Left renal cortex interstitium (tissue), 4 donors: Measurements from ENCODE around the gene RAB38. TPM values are rescaled to one million over a fixed set of nuclear protein-coding genes. Genes with fewer than 3 reads are reported as not detected.

Source experiments
- DNase-seq, 4 donors: peaks; one replicate each; pipeline ENCODE4 v3.0.0-alpha.2; 2013; ENCODE audit warnings: low read depth in 4 of 4, low spot score in 2 of 4, missing footprints in 1 of 4
- polyA plus RNA-seq, 4 donors: library from polyadenylated mRNA; unstranded; fragments of 120-200 nt; gene quantifications; one replicate each; pipeline ENCODE4 v1.2.1, GENCODE V29; 2013; ENCODE audit not compliant: insufficient read length in 4 of 4

Gene RAB38
- polyA plus RNA-seq, 4 donors = 18.5 to 25.3 (median 22.0) TPM

DNA sequence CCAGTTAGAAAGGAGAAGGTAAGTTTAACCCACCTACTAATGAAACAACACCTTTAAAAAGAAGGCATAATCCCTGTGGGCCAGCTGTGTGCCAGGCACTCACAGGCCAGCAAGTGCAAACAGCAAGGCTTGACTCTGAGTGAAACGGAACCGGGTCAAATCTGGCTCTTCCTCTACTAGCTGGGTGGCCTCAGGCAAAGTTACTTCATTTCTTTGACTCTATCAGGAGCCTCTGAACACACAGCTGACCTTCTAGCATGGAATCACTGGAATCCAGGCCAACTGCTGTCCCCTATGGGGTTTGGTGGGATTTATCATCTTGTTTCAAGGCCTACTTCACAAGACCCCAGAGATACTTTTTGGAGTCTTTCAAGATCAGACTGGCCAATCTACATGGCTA is 3.3 kb downstream of the RAB38 start:
- no peak for DNase-seq

DNA sequence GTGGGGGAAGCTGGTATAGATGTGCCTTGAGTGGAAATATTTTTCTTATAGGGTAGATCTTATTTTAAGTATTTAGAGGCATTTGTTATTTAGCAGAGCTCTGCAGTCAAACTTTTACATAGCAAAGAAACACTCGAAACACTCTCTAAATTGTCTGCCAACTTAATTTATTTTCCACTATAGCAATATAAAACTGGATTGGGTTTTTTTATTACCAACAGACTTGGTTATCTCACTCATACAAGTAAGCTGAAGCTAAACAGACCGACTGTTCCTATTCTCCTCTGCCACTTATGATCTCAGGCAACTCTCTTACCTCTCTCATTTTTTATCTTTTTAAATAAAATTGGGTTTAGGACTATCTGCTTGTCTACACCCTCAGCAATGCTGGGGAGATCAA is 4.6 kb downstream of the RAB38 start:
- no peak for DNase-seq

DNA sequence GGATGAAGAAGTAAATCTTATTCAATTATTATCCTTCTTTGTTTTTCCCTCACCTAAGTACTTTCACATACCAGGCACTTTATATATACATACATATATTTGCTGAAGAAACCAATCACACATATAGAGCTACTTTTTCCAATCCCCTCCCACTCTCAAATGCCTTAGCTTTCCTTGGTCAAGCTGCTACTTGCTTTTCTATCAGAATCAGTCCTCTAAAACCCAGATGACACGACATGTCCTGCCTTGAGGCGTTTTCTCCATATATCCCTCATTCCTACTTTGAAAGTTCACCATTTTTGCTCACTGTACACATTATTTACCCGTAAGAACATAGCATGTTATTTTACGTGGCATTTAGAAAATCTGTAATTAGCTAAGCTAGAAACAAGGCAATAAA is 5.4 kb downstream of the RAB38 start:
- DNase-seq = no peak

DNA sequence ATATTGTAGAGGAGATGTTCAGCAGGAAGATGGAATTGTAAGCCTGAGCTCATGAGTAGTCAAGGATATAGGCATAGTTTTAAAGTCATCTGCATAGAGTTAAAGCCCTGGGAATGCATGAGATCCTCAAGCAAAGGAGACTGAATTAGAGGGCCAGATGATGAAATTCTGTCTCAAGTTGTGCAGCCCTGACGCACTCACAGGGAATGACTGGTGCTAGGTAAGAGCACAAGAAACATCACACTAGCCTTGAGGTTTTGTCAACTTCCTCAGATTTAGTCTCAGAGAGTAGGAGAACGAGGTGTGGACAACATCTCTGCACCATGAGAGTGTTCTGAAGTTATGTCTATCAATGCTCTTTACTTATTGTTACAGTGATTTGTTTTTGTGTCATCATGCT is 5.8 kb downstream of the RAB38 start:
- DNase-seq = no peak

DNA sequence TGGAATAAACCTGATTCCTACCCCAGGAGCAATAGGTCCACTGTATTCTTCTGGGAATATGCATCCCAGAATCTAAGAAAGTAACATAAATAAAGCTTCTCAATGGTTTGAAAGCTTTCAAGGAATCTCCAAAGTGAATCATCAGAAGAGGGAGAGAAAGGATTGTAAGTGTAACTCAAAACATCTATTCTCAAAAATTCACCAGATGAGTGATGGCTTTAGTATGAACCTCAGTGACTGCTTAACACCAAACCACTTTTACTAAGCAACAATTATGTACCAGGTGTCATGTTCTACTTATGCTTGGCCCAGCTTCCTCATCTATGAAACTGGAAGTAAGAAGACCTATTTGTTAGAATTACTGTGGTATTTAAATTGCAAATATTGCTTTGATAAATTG is 7.4 kb downstream of the RAB38 start:
- no peak for DNase-seq

DNA sequence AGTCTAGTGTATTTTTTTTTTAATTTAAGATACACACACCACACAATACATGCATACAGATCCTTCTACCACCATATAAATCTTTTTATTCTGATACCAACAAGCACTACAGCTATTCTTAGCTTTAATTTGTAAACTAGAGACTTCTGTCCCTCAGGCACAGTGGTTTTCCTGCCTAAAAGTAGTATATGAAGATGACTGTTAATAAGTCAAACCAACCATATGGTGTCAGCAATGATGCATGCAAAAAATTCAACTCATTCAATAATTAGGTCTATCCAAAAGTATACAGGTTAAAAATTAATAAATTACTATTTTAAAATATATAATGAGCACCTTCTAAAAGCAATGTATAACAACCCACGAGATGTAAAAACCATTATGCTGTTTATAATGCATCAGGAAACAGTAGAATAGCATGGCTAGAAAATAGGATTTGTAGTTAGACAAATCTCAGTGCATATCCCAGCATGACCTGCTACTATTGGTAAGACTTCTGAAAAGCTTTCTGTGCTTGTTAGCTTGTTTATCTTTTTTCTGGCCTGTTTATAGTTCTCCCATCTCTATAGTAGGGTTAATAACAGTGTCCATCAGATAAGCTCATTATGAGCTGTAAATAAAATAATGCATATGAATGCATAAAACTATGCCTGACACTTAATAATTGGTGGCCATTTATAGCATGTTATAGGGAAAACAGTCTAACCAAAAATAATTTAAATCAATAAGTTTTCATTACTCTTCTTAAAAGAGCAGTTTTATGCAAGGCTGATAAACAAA is 10.2 kb downstream of the RAB38 start:
- DNase-seq = no peak

DNA sequence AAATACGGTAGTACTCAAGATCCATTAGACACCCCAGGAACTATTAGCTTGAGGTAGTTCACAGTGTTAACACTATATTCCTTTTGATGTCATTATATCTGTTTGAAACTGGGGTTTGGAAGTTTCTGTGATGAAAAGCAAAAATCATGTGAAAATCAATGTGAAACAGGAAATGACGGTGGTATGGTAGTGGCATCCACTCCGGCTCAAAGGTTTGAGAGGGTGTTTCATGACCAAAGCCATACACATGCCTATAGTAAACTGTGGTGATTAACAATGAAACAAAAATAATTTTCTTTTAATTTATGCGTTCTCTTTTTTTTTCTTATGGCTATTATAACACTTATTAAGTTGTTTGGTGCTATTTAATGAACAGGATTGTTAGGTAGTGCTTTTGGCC is 10.9 kb downstream of the RAB38 start:
- no peak for DNase-seq

DNA sequence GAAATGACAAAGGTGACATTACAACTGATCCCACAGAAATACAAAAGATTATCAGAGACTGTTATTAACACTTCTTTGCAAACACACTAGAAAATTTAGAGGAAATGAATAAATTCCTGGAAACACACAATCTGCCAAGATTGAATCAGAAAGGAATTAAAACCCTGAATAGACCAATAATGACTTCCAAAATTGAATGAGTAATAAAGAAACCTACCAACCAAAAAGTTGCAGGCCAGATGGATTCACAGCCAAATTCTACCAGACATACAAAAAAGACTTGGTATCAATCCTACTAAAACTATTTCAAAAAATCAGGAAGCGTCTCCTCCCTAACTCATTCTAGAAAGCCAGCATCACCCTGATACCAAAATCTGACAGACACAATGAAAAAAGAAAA is 17.2 kb downstream of the RAB38 start:
- no peak for DNase-seq

DNA sequence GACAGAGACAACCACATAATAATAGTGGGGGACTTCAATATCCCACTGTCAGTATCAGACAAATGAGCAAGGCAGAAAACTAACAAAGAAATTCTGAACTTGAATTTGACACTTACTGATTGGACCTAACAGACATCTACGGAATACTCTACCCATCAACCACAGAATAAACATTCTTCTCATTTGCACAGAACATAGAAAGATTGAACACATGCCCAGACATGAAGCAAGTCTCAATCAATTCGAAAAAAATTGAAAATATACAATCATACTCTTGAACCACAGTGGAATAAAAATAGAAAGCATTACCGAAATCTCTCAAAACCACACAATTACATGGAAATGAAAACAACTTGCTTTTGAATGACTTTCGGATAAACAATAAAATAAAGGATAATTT is 17.9 kb downstream of the RAB38 start:
- DNase-seq = no peak

DNA sequence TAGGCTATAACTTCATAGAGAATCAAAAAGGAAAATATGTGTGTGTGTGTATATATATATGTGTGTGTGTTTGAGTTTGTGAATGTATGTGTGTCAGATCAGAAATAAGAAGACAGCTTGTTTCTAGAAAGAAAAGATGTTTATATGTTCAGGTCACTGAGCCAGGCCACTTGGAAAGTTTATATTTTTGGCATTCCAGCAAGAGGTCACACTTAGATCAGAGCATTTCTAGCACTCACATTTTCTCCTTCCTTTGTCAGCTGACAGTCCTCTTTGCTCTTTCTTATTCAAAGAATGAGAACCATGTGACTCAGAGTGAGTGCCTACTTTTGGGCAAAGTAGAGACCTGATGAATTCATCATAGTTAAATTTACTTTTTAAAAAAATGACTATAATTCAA is 22.9 kb downstream of the RAB38 start:
- no peak for DNase-seq

DNA sequence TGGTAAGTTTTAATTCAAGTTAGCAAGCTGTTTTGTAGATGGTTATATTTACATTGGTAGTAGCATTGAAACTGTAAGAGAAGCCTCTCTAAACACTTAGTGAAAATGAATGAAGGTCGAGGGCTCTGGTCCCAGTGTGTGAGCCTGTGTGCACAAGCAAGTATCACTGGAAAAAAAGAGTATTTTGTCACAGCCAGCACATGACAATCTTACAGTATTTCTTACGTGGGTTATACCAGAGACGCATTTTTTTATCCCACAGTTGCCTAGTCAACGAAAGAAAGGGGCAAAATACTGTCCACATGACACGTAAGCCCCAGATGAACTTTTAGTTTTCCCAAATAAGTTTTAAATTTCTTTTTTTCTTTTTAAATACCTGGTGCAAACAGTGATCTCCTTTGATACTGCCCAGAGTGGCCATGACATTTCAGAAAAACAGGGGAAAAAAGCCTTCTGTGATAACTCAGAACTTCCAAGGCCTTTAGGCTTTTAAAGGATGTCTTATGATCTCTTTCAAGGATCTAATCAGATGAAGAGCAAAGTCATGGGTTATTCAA is 23.5 kb downstream of the RAB38 start:
- DNase-seq = no peak

DNA sequence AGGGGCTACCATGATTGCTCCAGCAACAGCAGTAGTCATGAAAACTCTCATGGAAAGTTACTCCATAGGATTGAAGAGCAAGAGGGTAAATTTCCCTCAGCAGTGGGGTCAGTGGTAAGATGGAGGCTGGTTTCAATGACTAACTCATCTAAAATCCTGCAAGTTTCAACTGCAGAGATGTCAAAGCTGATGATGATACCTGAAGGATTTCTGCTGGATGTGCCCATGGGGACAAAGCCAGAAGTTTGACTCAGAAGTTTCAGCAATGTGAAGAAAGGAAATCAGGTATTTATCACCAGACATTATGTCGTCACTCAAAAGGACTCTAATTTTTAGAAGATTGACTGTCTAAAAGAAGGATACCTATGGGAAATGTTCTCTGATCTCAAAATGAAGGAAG is 29.1 kb downstream of the RAB38 start:
- DNase-seq = no peak

DNA sequence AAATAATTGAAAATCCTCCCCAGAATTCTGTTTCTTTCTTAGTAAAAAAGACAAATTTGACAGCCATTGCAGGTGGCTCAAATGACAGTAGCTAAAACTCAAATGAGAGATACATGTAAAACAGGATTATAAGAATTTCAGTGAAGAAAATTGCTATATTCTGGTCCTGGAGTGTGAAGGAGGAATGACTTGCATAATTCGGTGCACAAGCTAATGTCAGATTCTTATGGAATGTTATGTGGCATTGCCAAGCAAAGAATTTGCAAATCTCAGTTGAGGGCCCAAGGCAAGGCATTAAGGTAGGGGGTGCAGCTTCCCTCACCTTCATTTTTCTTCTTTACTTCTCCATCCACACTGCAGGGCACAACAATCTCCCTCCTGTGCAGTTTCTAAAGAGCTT is 35.4 kb downstream of the RAB38 start:
- no peak for DNase-seq

DNA sequence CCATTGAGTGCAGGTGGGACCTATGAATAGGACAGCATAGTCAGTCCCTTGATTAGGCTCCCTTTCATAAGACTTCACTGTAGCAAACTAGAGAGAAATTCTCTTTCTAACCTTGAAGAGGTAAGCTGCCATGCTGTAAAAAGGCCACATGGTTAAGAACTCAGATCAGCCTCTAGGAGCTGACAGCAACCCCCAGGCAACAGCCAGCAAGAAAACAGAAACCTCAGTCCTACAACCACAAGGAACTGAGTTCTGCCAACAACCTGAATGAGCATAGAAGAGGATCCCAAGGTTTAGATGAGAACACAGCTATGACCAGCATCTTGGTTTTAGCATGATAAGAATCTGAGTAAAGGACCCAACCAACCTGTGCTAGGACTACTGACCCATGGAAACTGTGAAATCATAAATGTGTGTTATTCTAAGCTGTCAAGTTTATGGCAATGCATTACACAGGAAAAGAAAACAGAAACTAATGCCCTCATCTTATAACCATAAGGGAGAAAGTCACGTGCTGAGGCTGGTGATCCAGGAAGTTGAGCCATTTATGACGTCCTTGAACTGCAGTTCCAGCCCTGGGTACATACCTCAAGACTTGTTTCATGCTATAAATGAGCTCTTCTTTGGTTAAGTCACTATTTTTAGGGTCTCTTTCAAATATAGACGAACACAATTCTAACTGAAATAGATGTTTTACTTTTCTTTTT is 43.3 kb downstream of the RAB38 start:
- no peak for DNase-seq

DNA sequence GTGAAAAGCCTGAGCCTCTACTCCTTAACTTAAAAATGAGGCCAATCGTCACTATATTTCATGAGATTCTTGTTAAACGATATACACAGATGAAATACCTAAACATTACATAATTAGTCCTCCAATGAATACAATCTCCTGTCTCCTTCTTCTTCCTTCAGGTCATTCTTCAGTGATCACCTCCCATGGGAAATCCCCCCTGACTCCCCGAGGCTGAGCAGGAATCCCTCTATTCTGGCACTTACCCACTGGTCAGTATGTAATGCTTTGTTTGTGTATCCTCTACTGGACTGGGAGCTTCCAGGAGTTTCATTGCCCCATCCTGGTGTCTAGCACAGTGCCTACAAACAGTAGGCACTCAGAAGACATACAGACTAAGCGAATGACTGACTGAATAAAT is 52.3 kb downstream of the RAB38 start:
- no peak for DNase-seq

DNA sequence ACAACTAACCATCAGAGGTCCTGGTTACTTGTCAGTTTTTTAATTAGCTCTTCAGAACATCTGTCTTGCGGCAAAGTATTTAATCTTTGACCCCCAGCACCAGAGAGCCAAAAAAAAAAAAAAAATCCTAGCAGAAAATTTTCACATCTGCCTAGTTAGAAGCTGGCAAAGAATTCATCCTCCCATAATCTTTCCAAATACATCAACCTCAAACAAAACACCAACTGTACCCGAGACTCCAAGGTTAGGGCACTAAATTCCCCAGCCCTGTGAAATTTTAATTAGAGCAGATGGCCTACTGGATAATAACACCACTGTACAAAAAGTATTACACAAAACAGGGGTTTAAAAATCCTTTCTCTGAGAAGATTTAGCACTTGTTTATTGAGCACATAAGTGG is 55.7 kb downstream of the RAB38 start:
- DNase-seq = no peak

DNA sequence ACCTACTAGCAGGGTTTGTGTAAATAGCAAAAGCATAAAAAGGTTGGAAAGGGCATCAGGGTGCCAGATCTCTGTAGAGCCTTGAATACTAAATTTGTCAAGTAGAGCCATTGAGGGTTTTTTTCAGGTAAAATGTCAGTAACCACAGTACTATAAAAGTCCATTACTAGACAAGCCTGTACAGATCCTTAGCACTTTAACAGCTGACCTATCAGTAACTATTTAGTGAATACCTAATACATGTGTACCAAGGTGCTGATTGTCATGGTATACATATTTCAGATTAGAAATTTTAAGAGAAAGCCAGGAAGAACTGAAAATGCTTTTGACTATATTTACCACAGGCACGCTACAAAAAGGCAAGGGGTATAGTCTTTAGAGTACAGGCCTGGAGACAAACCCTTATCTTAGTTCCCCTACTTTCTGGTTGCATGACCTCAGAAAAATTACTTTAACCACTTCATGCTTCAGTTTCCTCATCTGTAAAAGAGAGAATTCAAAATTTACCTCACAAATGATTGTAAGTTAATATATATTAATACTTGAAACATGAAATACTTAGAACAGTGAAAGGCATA is 57.9 kb downstream of the RAB38 start:
- no peak for DNase-seq

DNA sequence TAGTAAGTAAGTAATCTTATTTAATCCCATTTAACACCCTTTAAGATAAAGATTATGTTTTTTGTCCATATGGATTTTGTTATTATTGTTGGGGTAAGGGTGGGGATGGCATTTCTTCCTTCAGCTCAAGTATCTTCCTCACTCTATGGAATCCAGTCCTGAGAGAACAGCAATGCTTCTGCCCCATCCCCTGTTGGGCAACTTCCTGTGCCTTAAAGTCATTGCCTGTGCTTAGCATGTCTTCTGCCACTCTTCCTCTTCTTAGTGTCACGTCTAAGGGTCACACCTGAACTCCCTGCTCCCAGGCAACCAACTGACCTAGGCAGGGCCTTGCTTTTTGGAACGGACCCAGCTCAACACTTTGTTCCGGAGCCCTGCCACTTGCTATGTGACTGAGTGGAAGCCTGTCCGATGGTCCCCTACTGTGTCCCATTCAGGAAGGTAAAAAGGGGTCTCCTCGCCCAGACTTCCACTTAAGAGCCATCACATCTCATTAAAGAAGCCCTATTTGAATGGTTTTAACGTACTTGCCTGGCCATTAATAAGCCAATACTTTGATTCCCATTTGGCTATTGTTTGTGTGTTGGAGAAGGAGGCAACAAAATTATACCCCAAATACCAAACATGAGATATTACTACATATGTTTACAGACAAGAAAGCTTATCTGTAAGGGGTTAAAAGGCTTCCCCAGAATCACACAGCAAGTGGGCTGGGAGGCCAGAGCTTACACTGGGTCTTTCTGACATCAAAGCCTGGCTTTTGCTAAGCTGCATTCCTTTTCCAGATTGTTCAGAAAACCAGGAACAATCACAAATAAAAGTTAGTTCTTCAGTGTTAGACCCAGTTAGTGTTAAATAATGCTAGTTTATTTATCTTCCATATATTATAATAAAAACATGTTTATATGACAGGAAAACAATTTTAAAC is 59.2 kb downstream of the RAB38 start:
- DNase-seq = no peak

DNA sequence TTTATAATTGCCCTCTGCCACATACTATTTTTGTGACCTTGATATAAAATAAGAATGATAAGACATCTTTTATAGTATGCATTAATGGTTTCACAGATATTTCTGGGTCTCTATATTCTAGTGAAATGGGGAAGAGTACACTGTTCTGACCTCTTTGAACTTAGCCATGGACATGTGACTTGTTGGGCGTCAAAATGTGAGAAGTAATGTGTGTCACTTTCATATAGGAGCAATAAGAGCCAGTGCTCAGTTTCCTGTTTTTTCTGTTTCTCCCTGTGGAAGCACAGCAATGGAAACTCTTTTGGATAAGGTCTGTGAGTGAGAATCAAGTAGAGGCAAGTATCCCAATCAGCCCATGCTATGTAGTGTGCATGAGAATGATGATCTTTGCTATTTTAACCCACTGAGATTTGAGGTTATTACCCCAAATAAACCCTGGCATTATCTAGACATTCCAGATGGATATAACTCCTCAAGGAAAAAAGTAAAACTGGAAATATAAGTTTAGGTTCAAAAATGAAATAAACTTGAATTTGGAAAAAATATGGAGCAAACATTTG is 60.7 kb downstream of the RAB38 start:
- no peak for DNase-seq

DNA sequence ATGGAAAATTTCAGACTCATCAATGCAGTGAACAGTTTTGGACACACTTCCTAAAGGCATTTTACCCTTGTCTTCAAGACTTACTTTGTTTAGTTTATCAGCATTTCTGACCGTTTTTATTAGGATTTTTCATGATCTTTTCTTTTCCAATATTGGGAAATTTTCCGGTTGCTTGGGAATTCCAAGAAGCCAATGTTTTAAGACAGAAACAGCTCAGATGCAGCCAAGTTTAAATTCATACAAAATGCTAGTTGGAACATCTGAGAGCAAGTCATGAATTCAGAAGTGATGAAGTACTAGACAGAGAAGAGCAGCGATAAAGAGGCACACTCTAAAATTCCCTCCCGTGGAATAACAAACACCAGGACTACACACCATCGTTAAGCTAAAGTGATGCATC is 68.6 kb downstream of the RAB38 start:
- no peak for DNase-seq
